Endothelial cell of umbilical vein (primary cell): ENCODE data around the gene CCDC47. TPM values are rescaled to one million over a fixed set of nuclear protein-coding genes. Genes with fewer than 3 reads are reported as not detected.

ENCODE experiments used
- BruUV-seq: library from RNA; stranded (reverse); fragments of 400-500 nt; replicated peaks from 2 replicates; lab custom pipeline; 2021; lab: Mats Ljungman, UMichigan
- CTCF ChIA-PET: fragments of 300-600, 350-600 bp; sonication (Branson Sonifier 250); formaldehyde crosslinking; loops from one replicate; lab custom pipeline; 2021; ENCODE audit warnings: antibody characterized with exemption, inconsistent platforms; lab: Charles Lee
- POLR2A ChIA-PET: fragments of 300-600, 350-600 bp; sonication (Branson Sonifier 250); formaldehyde crosslinking; loops from one replicate; lab custom pipeline; 2021; ENCODE audit warnings: antibody characterized with exemption, inconsistent platforms; lab: Charles Lee
- DNase-seq: peaks from one replicate; pipeline ENCODE4 v3.0.0-alpha.2; 2011; ENCODE audit warnings: low read depth, low spot score
- FAIRE-seq: peaks from 2 replicates; lab custom pipeline; 2011; peaks lifted over from hg19 to GRCh38; lab: Jason Lieb, UNC
- H2AFZ ChIP-seq: 2 replicates; pipeline ENCODE4 v1.6.0; 2012; ENCODE audit warnings: low read depth, low read length, control low read depth, inconsistent platforms
- H3K27ac ChIP-seq: 2 replicates; pipeline ENCODE4 v1.5.1; 2011; ENCODE audit warnings: low read depth, mild to moderate bottlenecking, control low read depth, low read length, moderate library complexity; ENCODE audit not compliant: insufficient read depth
- H3K27me3 ChIP-seq, 2 experiments: 2 replicates each; pipeline versions ENCODE4 v1.6.0 to v1.6.1; 2011; ENCODE audit warnings: low read length in 2 of 2, mixed read lengths in 1 of 2; ENCODE audit not compliant: control insufficient read depth in 2 of 2, insufficient read depth in 2 of 2
- H3K36me3 ChIP-seq, 2 experiments: 2 replicates in 1 of 2; 3 replicates in 1 of 2; pipeline ENCODE4 v1.5.1; 2011; ENCODE audit warnings: low read length in 2 of 2, mild to moderate bottlenecking in 1 of 2, moderate library complexity in 1 of 2; ENCODE audit not compliant: control insufficient read depth in 2 of 2, insufficient read depth in 2 of 2; ENCODE audit errors: extremely low read depth in 1 of 2
- H3K4me1 ChIP-seq: 3 replicates; pipeline ENCODE4 v1.5.1; 2011; ENCODE audit warnings: mild to moderate bottlenecking, low read length; ENCODE audit not compliant: control insufficient read depth, insufficient read depth; ENCODE audit errors: extremely low read depth
- H3K4me2 ChIP-seq: 2 replicates; pipeline ENCODE4 v1.6.1; 2011; ENCODE audit warnings: low read length, control low read depth, mixed read lengths; ENCODE audit not compliant: insufficient read depth
- H3K4me3 ChIP-seq, 3 experiments: fragments of 200-600 bp in 1 of 3; sonication (generic), shearing (Covaris generic) in 1 of 3; replicated peaks in 1 of 3; 2 replicates each; pipeline ENCODE4 v1.5.1; 2011 to 2016; ENCODE audit warnings: control low read depth in 3 of 3, low read length in 3 of 3, mild to moderate bottlenecking in 2 of 3, inconsistent platforms in 1 of 3, low read depth in 1 of 3, moderate library complexity in 1 of 3; ENCODE audit not compliant: insufficient read depth in 1 of 3
- H3K79me2 ChIP-seq: 2 replicates; pipeline ENCODE4 v1.6.0; 2012; ENCODE audit warnings: low read length, inconsistent platforms; ENCODE audit not compliant: control insufficient read depth, insufficient read depth
- H3K9ac ChIP-seq: replicated peaks from 2 replicates; pipeline ENCODE3; 2011; ENCODE audit warnings: low read length, control low read depth; ENCODE audit not compliant: insufficient read depth; ENCODE audit errors: extremely low read depth
- H3K9me1 ChIP-seq: replicated peaks from 3 replicates; pipeline ENCODE4 v1.6.0; 2011; ENCODE audit warnings: mild to moderate bottlenecking, low read length; ENCODE audit not compliant: control insufficient read depth, insufficient read depth; ENCODE audit errors: extremely low read depth
- H3K9me3 ChIP-seq: replicated peaks from 2 replicates; pipeline ENCODE4 v1.5.1; 2012; ENCODE audit warnings: low read length, inconsistent platforms; ENCODE audit not compliant: control insufficient read depth, insufficient read depth
- H4K20me1 ChIP-seq: replicated peaks from 2 replicates; pipeline ENCODE3; 2011; ENCODE audit warnings: mild to moderate bottlenecking, low read length; ENCODE audit not compliant: control insufficient read depth, insufficient read depth; ENCODE audit errors: extremely low read depth
- EZH2 ChIP-seq: IDR thresholded peaks from 2 replicates; pipeline ENCODE4 v1.6.1; 2012; ENCODE audit warnings: borderline replicate concordance, low read depth, mild to moderate bottlenecking, moderate library complexity, low read length, inconsistent platforms; ENCODE audit not compliant: severe bottlenecking
- FOS ChIP-seq: IDR thresholded peaks from 2 replicates; pipeline ENCODE4 v1.6.1; 2011; ENCODE audit warnings: mild to moderate bottlenecking, low read length, moderate library complexity, borderline replicate concordance; ENCODE audit not compliant: insufficient read depth
- GATA2 ChIP-seq: IDR thresholded peaks from 2 replicates; pipeline ENCODE4 v1.7.0; 2011; ENCODE audit warnings: low read depth, mild to moderate bottlenecking, moderate library complexity, mixed read lengths, low read length; ENCODE audit not compliant: insufficient read length, insufficient read depth
- JUN ChIP-seq: IDR thresholded peaks from 2 replicates; pipeline ENCODE4 v1.6.1; 2011; ENCODE audit warnings: borderline replicate concordance, low read depth; ENCODE audit not compliant: insufficient read length, insufficient read depth
- MYC ChIP-seq: IDR thresholded peaks from one replicate; pipeline ENCODE4 v1.6.1; 2011; ENCODE audit warnings: mild to moderate bottlenecking, low read depth, low read length
- POLR2A ChIP-seq: IDR thresholded peaks from 2 replicates; pipeline ENCODE4 v1.6.1; 2012; ENCODE audit warnings: low read depth, mild to moderate bottlenecking, control low read depth, low read length
- POLR2AphosphoS5 ChIP-seq: IDR thresholded peaks from 2 replicates; pipeline ENCODE4 v1.6.1; 2012; ENCODE audit warnings: low read depth, mild to moderate bottlenecking, control low read depth, low read length, moderate library complexity; ENCODE audit not compliant: insufficient read depth
- dilution Hi-C: fragments of 300-500 bp; cut with MboI; formaldehyde crosslinking; loops from one replicate; pipeline ENCODE4 v1.15.0; 2019; ENCODE audit warnings: low sequenced_read_pairs; ENCODE audit not compliant: extremely low pct_ligation_motif_present
- intact Hi-C: fragments of 100-400 bp; cut with micrococcal nuclease; formaldehyde crosslinking; loops from one replicate; pipeline ENCODE4 v1.10.0; 2022
- polyA plus RNA-seq, 4 experiments: library from polyadenylated mRNA; depleted of rRNA in 3 of 4; stranded (reverse) in 3 of 4; unstranded in 1 of 4; fragments of >200 nt; gene quantifications; 2 replicates each; pipeline versions ENCODE4 v1.2.1 to v1.2.3, GENCODE V29; 2011 to 2012; ENCODE audit warnings: missing spikeins in 1 of 4
- total RNA-seq: library from RNA; stranded (reverse); gene quantifications from 2 replicates; pipeline ENCODE4 v1.2.3, GENCODE V29; 2021
- TF ChIP-seq, protein P1 (sequence below): IDR thresholded peaks from 2 replicates; pipeline ENCODE4 v1.6.1; 2011; ENCODE audit not compliant: insufficient read depth, insufficient read length
- TF ChIP-seq, protein P2 (sequence below), 2 donors: IDR thresholded peaks; 1 replicate in 1 of 2; 2 replicates in 1 of 2; pipeline ENCODE4 v1.5.1; 2011; ENCODE audit warnings: low read length in 2 of 2, mild to moderate bottlenecking in 2 of 2, moderate library complexity in 2 of 2, control low read depth in 1 of 2, inconsistent platforms in 1 of 2, low read depth in 1 of 2; ENCODE audit not compliant: insufficient read depth in 1 of 2; ENCODE audit errors: extremely low read depth in 1 of 2

Gene CCDC47
- total and polyA plus RNA-seq, 2 donors (not counting 3 experiments of a cell fraction or from before 2014, with no cell fraction given) = 21.7 to 76.5 TPM

- DNase-seq = no peak
- Histone ChIP-seq H3K9me3 (no peaks in the 10 kb centered on the region), H3K27ac (no peak overlapping the region), H2AFZ (no peak overlapping the region), H3K4me2 (no peak overlapping the region), H3K9ac (no peak overlapping the region), H4K20me1 (no peaks in the 10 kb centered on the region), H3K27me3 (no peaks in the 10 kb centered on the region), H3K79me2 (peaks cover 7% of the 10 kb centered on the region), H3K36me3 (peaks cover 61 to 69% of the 10 kb centered on the region in 2 experiments), H3K4me1 (no peaks in the 10 kb centered on the region), H3K9me1 (no peaks in the 10 kb centered on the region), H3K4me3 (no peak overlapping the region)
- dilution Hi-C loops (no loop called here), intact Hi-C loops (no loop called here)
- peak; percentile 18 for FAIRE-seq
- TF ChIP-seq POLR2A = no peak
- TF ChIP-seq FOS = no peak
- TF ChIP-seq MYC = no peak
- TF ChIP-seq, protein P1, sequence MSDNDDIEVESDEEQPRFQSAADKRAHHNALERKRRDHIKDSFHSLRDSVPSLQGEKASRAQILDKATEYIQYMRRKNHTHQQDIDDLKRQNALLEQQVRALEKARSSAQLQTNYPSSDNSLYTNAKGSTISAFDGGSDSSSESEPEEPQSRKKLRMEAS = no peak
- no peak for TF ChIP-seq POLR2AphosphoS5
- TF ChIP-seq GATA2 = no peak
- no peak for TF ChIP-seq EZH2
- TF ChIP-seq JUN = no peak
- TF ChIP-seq, protein P2, sequence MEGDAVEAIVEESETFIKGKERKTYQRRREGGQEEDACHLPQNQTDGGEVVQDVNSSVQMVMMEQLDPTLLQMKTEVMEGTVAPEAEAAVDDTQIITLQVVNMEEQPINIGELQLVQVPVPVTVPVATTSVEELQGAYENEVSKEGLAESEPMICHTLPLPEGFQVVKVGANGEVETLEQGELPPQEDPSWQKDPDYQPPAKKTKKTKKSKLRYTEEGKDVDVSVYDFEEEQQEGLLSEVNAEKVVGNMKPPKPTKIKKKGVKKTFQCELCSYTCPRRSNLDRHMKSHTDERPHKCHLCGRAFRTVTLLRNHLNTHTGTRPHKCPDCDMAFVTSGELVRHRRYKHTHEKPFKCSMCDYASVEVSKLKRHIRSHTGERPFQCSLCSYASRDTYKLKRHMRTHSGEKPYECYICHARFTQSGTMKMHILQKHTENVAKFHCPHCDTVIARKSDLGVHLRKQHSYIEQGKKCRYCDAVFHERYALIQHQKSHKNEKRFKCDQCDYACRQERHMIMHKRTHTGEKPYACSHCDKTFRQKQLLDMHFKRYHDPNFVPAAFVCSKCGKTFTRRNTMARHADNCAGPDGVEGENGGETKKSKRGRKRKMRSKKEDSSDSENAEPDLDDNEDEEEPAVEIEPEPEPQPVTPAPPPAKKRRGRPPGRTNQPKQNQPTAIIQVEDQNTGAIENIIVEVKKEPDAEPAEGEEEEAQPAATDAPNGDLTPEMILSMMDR (IDR thresholded peaks at IDR 0.05; ENCODE audit: extremely low read depth in 1 of 2, insufficient read depth in 1 of 2, low read depth in 1 of 2, low read length in 2 of 2) = no peak
- ChIA-PET CTCF (interaction anchor here (1.3 kb wide), 2 partner anchors 27 to 40 kb away, joined by 3 to 5 read pairs; no protein-coding TSS in a partner anchor), POLR2A (no interaction called here)
- BruUV-seq = no TSS peak
These were observed 43.3 kb upstream of the CCDC47 start for GRCh38 chr17:63816669-63817068.
